H1 (cell line): Measurements from ENCODE around the gene TBX18. TPM values are rescaled to one million over a fixed set of nuclear protein-coding genes. Genes with fewer than 3 reads are reported as not detected.

Source experiments
- CTCF ChIA-PET: fragments of 300-600 bp; sonication (Branson Sonifier 250); formaldehyde crosslinking; loops from one replicate; lab custom pipeline; 2021; ENCODE audit not compliant: partially characterized antibody; lab: Charles Lee
- POLR2A ChIA-PET: fragments of 300-600 bp; sonication (Branson Sonifier 250); formaldehyde crosslinking; loops from one replicate; lab custom pipeline; 2021; ENCODE audit warnings: inconsistent platforms; ENCODE audit not compliant: partially characterized antibody; lab: Charles Lee
- DNase-seq, 2 experiments: peaks; one replicate each; pipeline versions ENCODE4 v3.0.0 to v3.0.0-alpha.2; 2010 to 2022; ENCODE audit warnings: low spot score in 2 of 2, low read depth in 1 of 2, mixed read lengths in 1 of 2
- FAIRE-seq: peaks from 2 replicates; lab custom pipeline; 2011; peaks lifted over from hg19 to GRCh38; lab: Jason Lieb, UNC
- H2AFZ ChIP-seq: 2 replicates; pipeline ENCODE4 v1.8.1; 2012; ENCODE audit warnings: low read length, inconsistent platforms
- H2AK5ac ChIP-seq: 2 replicates; pipeline ENCODE4 v1.6.1; 2013; ENCODE audit warnings: low read depth, low read length
- H2BK120ac ChIP-seq: replicated peaks from 2 replicates; pipeline ENCODE3; 2013; ENCODE audit warnings: low read depth, low read length, inconsistent platforms
- H2BK12ac ChIP-seq: 2 replicates; pipeline ENCODE4 v1.6.1; 2013; ENCODE audit warnings: low read depth, low read length
- H2BK15ac ChIP-seq: 2 replicates; pipeline ENCODE4 v1.6.1; 2013; ENCODE audit warnings: low read length
- H2BK20ac ChIP-seq: 2 replicates; pipeline ENCODE4 v1.6.1; 2013; ENCODE audit warnings: low read length
- H2BK5ac ChIP-seq: 2 replicates; pipeline ENCODE4 v1.6.1; 2013; ENCODE audit warnings: low read depth, low read length
- H3K14ac ChIP-seq: 2 replicates; pipeline ENCODE4 v1.6.1; 2013; ENCODE audit warnings: inconsistent platforms; ENCODE audit not compliant: insufficient read length
- H3K18ac ChIP-seq: 2 replicates; pipeline ENCODE4 v1.6.1; 2013; ENCODE audit warnings: low read length; ENCODE audit errors: extremely low read depth
- H3K23ac ChIP-seq: 2 replicates; pipeline ENCODE4 v1.6.1; 2013; ENCODE audit warnings: inconsistent platforms; ENCODE audit not compliant: insufficient read length
- H3K23me2 ChIP-seq: 2 replicates; pipeline ENCODE4 v1.6.1; 2013; ENCODE audit warnings: low read depth, low read length
- H3K27ac ChIP-seq: 2 replicates; pipeline ENCODE4 v1.6.1; 2011; ENCODE audit warnings: low read depth, low read length, inconsistent platforms
- H3K27me3 ChIP-seq, 4 experiments: replicated peaks in 1 of 4; 1 replicate in 1 of 4; 2 replicates in 3 of 4; pipeline versions ENCODE4 v1.6.1 to v1.8.1; 2011 to 2013; ENCODE audit warnings: low read length in 3 of 4, mild to moderate bottlenecking in 3 of 4, inconsistent platforms in 2 of 4, mixed read lengths in 2 of 4, moderate library complexity in 1 of 4; ENCODE audit not compliant: control insufficient read depth in 3 of 4, insufficient read depth in 3 of 4; ENCODE audit errors: extremely low read depth in 1 of 4
- H3K36me3 ChIP-seq, 4 experiments: 2 replicates each; pipeline versions ENCODE4 v1.6.1 to v1.8.1; 2011 to 2013; ENCODE audit warnings: mild to moderate bottlenecking in 4 of 4, low read length in 3 of 4, moderate library complexity in 2 of 4, control low read depth in 1 of 4, inconsistent platforms in 1 of 4; ENCODE audit not compliant: insufficient read depth in 4 of 4, control insufficient read depth in 2 of 4
- H3K4ac ChIP-seq: replicated peaks from 2 replicates; pipeline ENCODE3; 2013; ENCODE audit warnings: low read length, low read depth, mixed read lengths, inconsistent platforms; ENCODE audit not compliant: insufficient read length
- H3K4me1 ChIP-seq, 4 experiments: replicated peaks in 1 of 4; 1 replicate in 1 of 4; 2 replicates in 3 of 4; pipeline versions ENCODE4 v1.6.1 to v1.8.1; 2011 to 2013; ENCODE audit warnings: low read length in 3 of 4, inconsistent platforms in 2 of 4, mixed read lengths in 1 of 4; ENCODE audit not compliant: insufficient read depth in 4 of 4, control insufficient read depth in 3 of 4
- H3K4me2 ChIP-seq, 2 experiments: 2 replicates each; pipeline versions ENCODE4 v1.6.1 to v1.8.1; 2011 to 2013; ENCODE audit warnings: low read depth in 2 of 2, low read length in 2 of 2, control low read depth in 1 of 2, inconsistent platforms in 1 of 2, mild to moderate bottlenecking in 1 of 2; ENCODE audit not compliant: insufficient read depth in 1 of 2
- H3K4me3 ChIP-seq, 4 experiments: fragments of 200-600, 300-600 bp in 1 of 4; sonication (generic), shearing (Covaris generic), sonication (Bioruptor Twin) in 1 of 4; 2 replicates each; pipeline versions ENCODE4 v1.5.1 to v1.8.1; 2011 to 2016; ENCODE audit warnings: low read length in 4 of 4, low read depth in 3 of 4, control low read depth in 2 of 4, inconsistent platforms in 2 of 4, mild to moderate bottlenecking in 2 of 4, mixed read lengths in 1 of 4, moderate library complexity in 1 of 4; ENCODE audit not compliant: insufficient read depth in 2 of 4; ENCODE audit errors: extremely low read depth in 1 of 4
- H3K56ac ChIP-seq: replicated peaks from 2 replicates; pipeline ENCODE3; 2013; ENCODE audit warnings: low read depth, mild to moderate bottlenecking, mixed read lengths, low read length, inconsistent platforms; ENCODE audit not compliant: insufficient read length
- H3K79me1 ChIP-seq: 2 replicates; pipeline ENCODE4 v1.6.1; 2013; ENCODE audit warnings: low read depth, low read length, control low read depth
- H3K79me2 ChIP-seq, 2 experiments: 2 replicates each; pipeline versions ENCODE4 v1.6.1 to v1.8.1; 2012 to 2013; ENCODE audit warnings: low read length in 2 of 2, mild to moderate bottlenecking in 2 of 2, inconsistent platforms in 1 of 2; ENCODE audit not compliant: insufficient read depth in 2 of 2, control insufficient read depth in 1 of 2
- H3K9ac ChIP-seq, 4 experiments: replicated peaks in 1 of 4; 1 replicate in 1 of 4; 2 replicates in 3 of 4; pipeline versions ENCODE4 v1.6.1 to v1.8.1; 2011 to 2013; ENCODE audit warnings: low read depth in 3 of 4, low read length in 3 of 4, control low read depth in 2 of 4, mild to moderate bottlenecking in 2 of 4, moderate library complexity in 2 of 4, inconsistent platforms in 1 of 4; ENCODE audit errors: extremely low read depth in 1 of 4
- H3K9me3 ChIP-seq, 2 experiments: 2 replicates each; pipeline versions ENCODE4 v1.6.1 to v1.8.1; 2012 to 2013; ENCODE audit warnings: mild to moderate bottlenecking in 2 of 2, moderate library complexity in 2 of 2, control low read depth in 1 of 2, inconsistent platforms in 1 of 2, low read depth in 1 of 2, low read length in 1 of 2, mixed read lengths in 1 of 2; ENCODE audit not compliant: insufficient read depth in 2 of 2
- H4K20me1 ChIP-seq, 2 experiments: replicated peaks in 1 of 2; 2 replicates each; pipeline versions ENCODE3 to v1.8.1; 2011 to 2013; ENCODE audit warnings: inconsistent platforms in 2 of 2, low read length in 2 of 2, mild to moderate bottlenecking in 1 of 2; ENCODE audit not compliant: insufficient read depth in 2 of 2, control insufficient read depth in 1 of 2
- H4K5ac ChIP-seq: 2 replicates; pipeline ENCODE4 v1.6.1; 2013; ENCODE audit warnings: low read length, low read depth, mixed read lengths, inconsistent platforms; ENCODE audit not compliant: insufficient read length
- H4K8ac ChIP-seq: 2 replicates; pipeline ENCODE4 v1.8.0; 2013; ENCODE audit warnings: mild to moderate bottlenecking, moderate library complexity, low read length, inconsistent platforms; ENCODE audit not compliant: insufficient read depth; ENCODE audit errors: extremely low read depth
- H4K91ac ChIP-seq: replicated peaks from 2 replicates; pipeline ENCODE3; 2013; ENCODE audit warnings: low read length, mixed read lengths, inconsistent platforms; ENCODE audit not compliant: insufficient read length
- CBX8 ChIP-seq: fragments of 300-800, 300-1000 bp; sonication (generic); IDR thresholded peaks from 2 replicates; pipeline ENCODE4 v1.7.1; 2016; ENCODE audit warnings: low read depth, low read length, borderline replicate concordance
- GTF2F1 ChIP-seq: IDR thresholded peaks from 2 replicates; pipeline ENCODE4 v1.6.1; 2012; ENCODE audit warnings: low read depth, low read length, improper control_type of control experiment, borderline replicate concordance
- JUN ChIP-seq: IDR thresholded peaks from 2 replicates; pipeline ENCODE4 v1.6.1; 2011; ENCODE audit warnings: low read depth, mild to moderate bottlenecking, improper control_type of control experiment, low read length
- JUND ChIP-seq: IDR thresholded peaks from 2 replicates; pipeline ENCODE4 v1.6.1; 2011; ENCODE audit warnings: mild to moderate bottlenecking, improper control_type of control experiment, low read length
- PHF8 ChIP-seq: fragments of 200-600 bp; sonication (generic); conservative IDR thresholded peaks from 2 replicates; pipeline ENCODE4 v1.7.1; 2012; ENCODE audit warnings: low read depth, mild to moderate bottlenecking, inconsistent platforms, low read length, moderate library complexity
- POLR2AphosphoS5 ChIP-seq: IDR thresholded peaks from 2 replicates; pipeline ENCODE4 v1.6.1; 2011; ENCODE audit warnings: low read depth, low read length
- POU5F1 ChIP-seq: IDR thresholded peaks from 2 replicates; pipeline ENCODE4 v1.6.1; 2011; ENCODE audit warnings: low read depth, mild to moderate bottlenecking, low read length, moderate library complexity
- SIRT6 ChIP-seq: IDR thresholded peaks from one replicate; pipeline ENCODE4 v1.7.1; 2012; ENCODE audit warnings: low read length, inconsistent platforms
- SIX5 ChIP-seq: IDR thresholded peaks from 2 replicates; pipeline ENCODE4 v1.6.1; 2011; ENCODE audit warnings: mild to moderate bottlenecking, low read depth, low read length
- SP2 ChIP-seq: IDR thresholded peaks from 2 replicates; pipeline ENCODE4 v1.6.1; 2012; ENCODE audit warnings: mild to moderate bottlenecking, low read length, inconsistent platforms
- SUZ12 ChIP-seq: fragments of 200-600 bp; sonication (generic); IDR thresholded peaks from 2 replicates; pipeline ENCODE4 v1.6.1; 2012; ENCODE audit warnings: mild to moderate bottlenecking, inconsistent platforms, low read length, moderate library complexity, mixed read lengths
- TBP ChIP-seq: IDR thresholded peaks from 2 replicates; pipeline ENCODE4 v1.6.1; 2011; ENCODE audit warnings: low read depth, low read length, improper control_type of control experiment
- USF2 ChIP-seq: IDR thresholded peaks from 2 replicates; pipeline ENCODE4 v1.6.1; 2011; ENCODE audit warnings: low read length, improper control_type of control experiment
- ZNF274 ChIP-seq: IDR thresholded peaks from 2 replicates; pipeline ENCODE4 v1.7.0; 2012; ENCODE audit warnings: low read length, borderline replicate concordance; ENCODE audit errors: extremely low read depth
- WGBS, 2 experiments: shearing (Covaris generic) in 1 of 2; methylation state at CpG; one replicate each; pipeline versions ENCODE4 v1.1.6 to v1.1.7; 2013 to 2015; ENCODE audit warnings: low lambda C conversion rate in 2 of 2, mixed read lengths in 2 of 2, inconsistent platforms in 1 of 2, low coverage in 1 of 2, missing lambda C conversion rate in 1 of 2; ENCODE audit not compliant: insufficient replicate concordance in 2 of 2, insufficient coverage in 1 of 2, insufficient read length in 1 of 2; ENCODE audit errors: extremely low coverage in 1 of 2, missing lambda C conversion rate in 1 of 2; 5-methylcytosine and 5-hydroxymethylcytosine counted together
- polyA plus RNA-seq, 7 experiments: library from polyadenylated mRNA; depleted of rRNA in 3 of 7; stranded (reverse) in 5 of 7; unstranded in 2 of 7; fragments of >200 nt in 5 of 7; fragments of 200-250 nt in 2 of 7; gene quantifications; 1 replicate in 5 of 7; 2 replicates in 1 of 7; 4 replicates in 1 of 7; pipeline versions ENCODE4 v1.2.1 to v1.2.3, GENCODE V29; 2011 to 2013; ENCODE audit warnings: missing spikeins in 2 of 7, mixed read lengths in 2 of 7
- total RNA-seq: library from RNA; stranded (reverse); fragmentation: NEBNext Ultra II Directional; extraction: Animal tissue kit (Norgen Biotek cat#: 25700); gene quantifications from 2 replicates; pipeline ENCODE4 v1.2.1, GENCODE V29; 2021

Gene TBX18
- total and polyA plus RNA-seq, 2 of the 8 experiments (the other 6 are each of a cell fraction or from before 2014, with no cell fraction given) = 0.02 TPM; not detected in 1

- Histone ChIP-seq H3K79me2 (no peaks in the 10 kb centered on the region), H3K18ac (no peak overlapping the region), H3K27me3 (peaks cover 0 to 14% (median 7%) of the 10 kb centered on the region in 4 experiments; a peak in 5 of 7 replicates), H3K4me2 (no peak overlapping the region), H3K36me3 (no peaks in the 10 kb centered on the region), H2BK12ac (no peak overlapping the region), H3K56ac (no peak overlapping the region), H3K4me1 (no peaks in the 10 kb centered on the region), H2AK5ac (no peak overlapping the region), H4K5ac (no peak overlapping the region), H3K9me3 (no peaks in the 10 kb centered on the region), H3K14ac (no peak overlapping the region), H2BK15ac (no peak overlapping the region), H2BK20ac (no peak overlapping the region), H3K27ac (no peak overlapping the region), H2BK5ac (no peak overlapping the region), H3K4me3 (no peak overlapping the region), H2BK120ac (no peak overlapping the region), H3K9ac (no peak overlapping the region), H4K20me1 (no peaks in the 10 kb centered on the region), H3K23me2 (no peaks in the 10 kb centered on the region), H4K8ac (no peak overlapping the region), H3K4ac (no peak overlapping the region), H2AFZ (no peak overlapping the region), H3K23ac (no peak overlapping the region), H4K91ac (no peak overlapping the region), H3K79me1 (no peaks in the 10 kb centered on the region)
- no peak for DNase-seq
- ChIA-PET CTCF (interaction anchor here (0.6 kb wide), 1 partner anchor 334 kb away, joined by 3 read pairs; no protein-coding TSS in a partner anchor), POLR2A (no interaction called here)
- WGBS, 2 experiments = 89% methylated on average over 7 of the region's 7 CpGs; no CpG with 5 or more reads in 1 of the 2 experiments
- FAIRE-seq = no peak
- TF ChIP-seq JUND = no peak
- TF ChIP-seq USF2 = no peak
- TF ChIP-seq GTF2F1 = no peak
- no peak for TF ChIP-seq POU5F1
- TF ChIP-seq SUZ12 = no peak
- TF ChIP-seq POLR2AphosphoS5 = no peak
- no peak for TF ChIP-seq PHF8
- no peak for TF ChIP-seq ZNF274
- TF ChIP-seq CBX8 = no peak
- TF ChIP-seq JUN = no peak
- no peak for TF ChIP-seq SP2
- no peak for TF ChIP-seq TBP
- no peak for TF ChIP-seq SIX5
- TF ChIP-seq SIRT6 = no peak
Observed at GRCh38 chr6:84756466-84756865, 7.9 kb downstream of the TBX18 start.
